Endodermal cell (in vitro differentiated cells): Measurements from ENCODE around the gene VWA8. TPM values are rescaled to one million over a fixed set of nuclear protein-coding genes. Genes with fewer than 3 reads are reported as not detected.

ENCODE experiments used
- DNase-seq: peaks from one replicate; pipeline ENCODE4 v3.0.0-alpha.2; 2017
- H3K27ac ChIP-seq: 2 replicates; pipeline ENCODE4 v1.5.1; 2013; ENCODE audit warnings: mild to moderate bottlenecking, low read depth, low read length, moderate library complexity
- H3K27me3 ChIP-seq: 2 replicates; pipeline ENCODE4 v1.6.1; 2013; ENCODE audit warnings: mild to moderate bottlenecking, low read length, moderate library complexity; ENCODE audit not compliant: insufficient read depth, control insufficient read depth, poor library complexity, severe bottlenecking
- H3K36me3 ChIP-seq: 2 replicates; pipeline ENCODE4 v1.7.0; 2013; ENCODE audit warnings: mild to moderate bottlenecking, low read length, moderate library complexity; ENCODE audit not compliant: control insufficient read depth, insufficient read depth
- H3K4me1 ChIP-seq: one replicate; pipeline ENCODE4 v1.7.0; 2013; ENCODE audit warnings: low read length; ENCODE audit not compliant: control insufficient read depth, insufficient read depth
- H3K4me3 ChIP-seq: 2 replicates; pipeline ENCODE4 v1.5.1; 2013; ENCODE audit warnings: mild to moderate bottlenecking, low read length, moderate library complexity
- H3K9ac ChIP-seq: 2 replicates; pipeline ENCODE4 v1.6.1; 2013; ENCODE audit warnings: mild to moderate bottlenecking, low read length, moderate library complexity; ENCODE audit not compliant: poor library complexity, severe bottlenecking; ENCODE audit errors: extremely low read depth
- H3K9me3 ChIP-seq: 2 replicates; pipeline ENCODE4 v1.6.1; 2013; ENCODE audit warnings: mild to moderate bottlenecking, low read length, moderate library complexity; ENCODE audit not compliant: control insufficient read depth
- H3K27ac Mint-ChIP-seq: 2 replicates; pipeline ENCODE4 v1.8.0; 2020; ENCODE audit warnings: mixed read lengths
- H3K27me3 Mint-ChIP-seq: 2 replicates; pipeline ENCODE4 v1.8.0; 2021; ENCODE audit warnings: mild to moderate bottlenecking, mixed read lengths; ENCODE audit not compliant: insufficient read depth
- H3K36me3 Mint-ChIP-seq: 2 replicates; pipeline ENCODE4 v1.8.0; 2020; ENCODE audit warnings: low read depth, mixed read lengths
- H3K4me1 Mint-ChIP-seq: 2 replicates; pipeline ENCODE4 v1.8.0; 2020; ENCODE audit warnings: mixed read lengths
- H3K4me3 Mint-ChIP-seq: 2 replicates; pipeline ENCODE4 v1.8.0; 2020; ENCODE audit warnings: mild to moderate bottlenecking, moderate library complexity, mixed read lengths
- H3K9me3 Mint-ChIP-seq: 2 replicates; pipeline ENCODE4 v1.8.0; 2020; ENCODE audit warnings: mild to moderate bottlenecking, mixed read lengths
- CTCF ChIP-seq: fragments of 200-600 bp; sonication (generic); conservative IDR thresholded peaks from 2 replicates; pipeline ENCODE4 v1.5.0; 2021; ENCODE audit warnings: antibody characterized with exemption, mild to moderate bottlenecking
- WGBS, 2 experiments: methylation state at CpG; one replicate each; pipeline versions ENCODE4 v1.1.5 to v1.1.7; 2013; ENCODE audit warnings: missing lambda C conversion rate in 2 of 2, mixed read lengths in 1 of 2; ENCODE audit not compliant: insufficient coverage in 1 of 2, insufficient read length in 1 of 2; 5-methylcytosine and 5-hydroxymethylcytosine counted together
- total RNA-seq, 2 donors: library from RNA; stranded (reverse); fragmentation: NEBNext Ultra II Directional in 1 of 2; extraction: Animal tissue kit (Norgen Biotek cat#: 25700) in 1 of 2; gene quantifications; 2 replicates in 1 of 2; 3 replicates in 1 of 2; pipeline ENCODE4 v1.2.1, GENCODE V29; 2021

The VWA8 gene
- total RNA-seq, 2 donors from 2014 or later: 24.6 to 25.6 TPM

- WGBS, 2 experiments: 57 to 84% methylated on average over 2 to 5 of the region's 5 CpGs
- Histone ChIP-seq H3K36me3 (peaks cover 2% of the 10 kb centered on the region), H3K9ac (no peak overlapping the region), H3K27ac (no peak overlapping the region), H3K9me3 (peaks cover 18% of the 10 kb centered on the region), H3K27me3 (no peaks in the 10 kb centered on the region), H3K4me1 (no peaks in the 10 kb centered on the region), H3K4me3 (no peak overlapping the region)
- H3K27me3 Mint-ChIP-seq: no peaks in the 10 kb centered on the region
- TF ChIP-seq CTCF: no peak
- no peak overlapping the region for H3K27ac Mint-ChIP-seq
- no peak for DNase-seq
- H3K4me3 Mint-ChIP-seq: no peak overlapping the region
- H3K9me3 Mint-ChIP-seq: peaks cover 30% of the 10 kb centered on the region
- peaks cover 24% of the 10 kb centered on the region for H3K36me3 Mint-ChIP-seq
- H3K4me1 Mint-ChIP-seq: peaks cover 5% of the 10 kb centered on the region
Measured at GRCh38 chr13:41919741-41920487, 41.0 kb downstream of the VWA8 start.

- Mint-ChIP-seq H3K4me3 (no peak overlapping the region), H3K4me1 (peaks cover 5% of the 10 kb centered on the region), H3K9me3 (peaks cover 27% of the 10 kb centered on the region), H3K27me3 (no peaks in the 10 kb centered on the region), H3K27ac (no peak overlapping the region), H3K36me3 (peaks cover 22% of the 10 kb centered on the region)
- H3K4me3 ChIP-seq: no peak overlapping the region
- no peak for TF ChIP-seq CTCF
- no peaks in the 10 kb centered on the region for H3K36me3 ChIP-seq
- no peaks in the 10 kb centered on the region for H3K4me1 ChIP-seq
- H3K9ac ChIP-seq: no peak overlapping the region
- 84 to 93% methylated on average over 2 to 3 of the region's 3 CpGs for WGBS, 2 experiments
- H3K9me3 ChIP-seq: peaks cover 11% of the 10 kb centered on the region
- H3K27me3 ChIP-seq: no peaks in the 10 kb centered on the region
- no peak overlapping the region for H3K27ac ChIP-seq
- DNase-seq: no peak
Measured at GRCh38 chr13:41919031-41919740, 41.7 kb downstream of the VWA8 start.

- Histone ChIP-seq H3K9ac (no peak overlapping the region), H3K36me3 (no peaks in the 10 kb centered on the region), H3K27ac (no peak overlapping the region), H3K4me1 (no peaks in the 10 kb centered on the region), H3K27me3 (no peaks in the 10 kb centered on the region), H3K4me3 (no peak overlapping the region), H3K9me3 (no peaks in the 10 kb centered on the region)
- WGBS, 2 experiments: 100% methylated on average over 1 of the region's 1 CpG; no CpG with 5 or more reads in 1 of the 2 experiments
- DNase-seq: no peak
- H3K36me3 Mint-ChIP-seq: peaks cover 9% of the 10 kb centered on the region
- H3K4me3 Mint-ChIP-seq: no peak overlapping the region
- H3K27me3 Mint-ChIP-seq: no peaks in the 10 kb centered on the region
- peaks cover 13% of the 10 kb centered on the region for H3K9me3 Mint-ChIP-seq
- no peak for TF ChIP-seq CTCF
- H3K27ac Mint-ChIP-seq: no peak overlapping the region
- H3K4me1 Mint-ChIP-seq: peaks cover 5% of the 10 kb centered on the region
Measured at GRCh38 chr13:41917641-41918040, 43.3 kb downstream of the VWA8 start.
